Right lobe of liver (tissue), 6 donors: ENCODE results near the gene CR1L. TPM values are rescaled to one million over a fixed set of nuclear protein-coding genes. Genes with fewer than 3 reads are reported as not detected.

Source experiments
- ATAC-seq, 4 donors: fragments of 200-7000 bp; cut with Tn5 transposase; one replicate each; pipeline ENCODE4 v1.9.1; 2020; ENCODE audit warnings: mild to moderate bottlenecking in 4 of 4, moderate library complexity in 4 of 4
- DNase-seq, 3 donors: peaks; one replicate each; pipeline ENCODE4 v3.0.0-alpha.2; 2020
- H3K27ac ChIP-seq, 3 donors: fragments of 200-600 bp; one replicate each; pipeline ENCODE4 v1.8.0; 2022
- H3K27me3 ChIP-seq, 2 donors: fragments of 200-600 bp; one replicate each; pipeline ENCODE4 v1.8.0; 2022
- H3K36me3 ChIP-seq, 4 donors: fragments of 200-600 bp; sonication (generic) in 1 of 4; one replicate each; pipeline versions ENCODE4 v1.5.1 to v1.8.0; 2017 to 2022; ENCODE audit warnings: control low read depth in 1 of 4
- H3K4me1 ChIP-seq, 4 donors: fragments of 200-600 bp; sonication (generic) in 1 of 4; one replicate each; pipeline versions ENCODE4 v1.5.1 to v1.8.0; 2017 to 2022; ENCODE audit warnings: control low read depth in 1 of 4
- H3K4me3 ChIP-seq, 3 donors: fragments of 200-600 bp; one replicate each; pipeline ENCODE4 v1.8.0; 2022
- H3K9me3 ChIP-seq, 4 donors: fragments of 200-600 bp; sonication (generic) in 1 of 4; one replicate each; pipeline versions ENCODE4 v1.5.1 to v1.8.0; 2017 to 2022; ENCODE audit warnings: control low read depth in 1 of 4
- POLR2A ChIP-seq: fragments of 450-650 bp; IDR thresholded peaks from one replicate; pipeline ENCODE4 v1.6.1; 2017; ENCODE audit warnings: antibody characterized with exemption, mild to moderate bottlenecking
- WGBS: methylation state at CpG from one replicate; pipeline ENCODE4 v1.1.6; 2018; ENCODE audit warnings: low coverage, low lambda C conversion rate; ENCODE audit not compliant: insufficient coverage; ENCODE audit errors: missing lambda C conversion rate; 5-methylcytosine and 5-hydroxymethylcytosine counted together
- intact Hi-C, 2 donors: fragments of 100-400 bp; cut with DNase I; formaldehyde crosslinking; loops; one replicate each; pipeline versions ENCODE4 v1.11.2 to v1.14.1; 2022
- total RNA-seq, 6 experiments: library from RNA; depleted of rRNA in 2 of 6; stranded (reverse); fragments of >200 nt in 2 of 6; fragmentation: NEBNext Ultra II Directional in 3 of 6; extraction: Animal tissue kit (Norgen Biotek cat#: 25700) in 3 of 6; gene quantifications; one replicate each; pipeline versions ENCODE4 v1.1.0 to v1.2.4, GENCODE V29; 2016 to 2023
- TF ChIP-seq, protein P1 (sequence below), 4 donors: fragments of 200-600 bp in 3 of 4; fragments of 450-650 bp in 1 of 4; IDR thresholded peaks; one replicate each; pipeline versions ENCODE4 v1.5.1 to v1.8.0; 2016 to 2022; ENCODE audit warnings: antibody characterized with exemption in 4 of 4, mild to moderate bottlenecking in 2 of 4
- donor health status: DM: no; HTN: yes; CAD: no.
- donor health status: DM: no; HTN: no; CAD: no.
- donor health status: DM: no; HTN: no; CAD: no.
- donor health status: DM: no; HTN: yes; CAD: no.
- donor health status: DM: no; HTN: yes; CAD: no.

CR1L gene
- total RNA-seq, 6 experiments from 2014 or later = 0.12 to 1.2 (median 0.49) TPM; not detected in 1

DNA sequence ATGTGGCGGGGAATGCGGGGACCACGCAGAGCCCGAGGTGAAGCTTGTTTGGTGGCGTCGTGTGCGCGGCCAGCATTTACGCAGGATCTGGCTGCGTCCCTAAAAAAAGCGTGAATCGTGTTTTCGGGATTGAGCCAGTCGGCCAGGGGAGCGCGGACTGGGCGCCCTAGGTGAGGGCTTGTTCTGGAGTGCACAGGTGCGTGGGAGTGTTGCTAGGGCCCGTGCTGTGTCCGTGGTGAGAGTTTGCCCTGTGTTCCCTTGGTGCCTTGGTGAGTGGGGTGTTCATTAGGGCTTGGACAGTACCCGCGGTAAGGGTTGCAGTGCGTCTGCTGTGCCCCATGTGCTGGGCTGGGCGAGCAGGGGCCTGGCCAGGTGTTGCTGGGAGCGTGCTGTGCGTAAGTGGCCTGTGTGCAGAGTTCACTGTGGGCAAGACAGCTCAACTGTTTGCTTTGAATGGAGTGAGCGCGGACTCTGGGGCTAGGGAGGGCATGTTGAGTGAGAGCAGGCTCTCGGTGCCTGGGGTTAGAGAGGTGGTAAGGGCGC lies 107.6 kb downstream of the CR1L start:
- 0% methylated on average over 9 of the region's 30 CpGs for WGBS
- H3K27ac ChIP-seq = peak overlapping the region; percentile 84 to 96 (median 87)
- TF ChIP-seq, protein P1, sequence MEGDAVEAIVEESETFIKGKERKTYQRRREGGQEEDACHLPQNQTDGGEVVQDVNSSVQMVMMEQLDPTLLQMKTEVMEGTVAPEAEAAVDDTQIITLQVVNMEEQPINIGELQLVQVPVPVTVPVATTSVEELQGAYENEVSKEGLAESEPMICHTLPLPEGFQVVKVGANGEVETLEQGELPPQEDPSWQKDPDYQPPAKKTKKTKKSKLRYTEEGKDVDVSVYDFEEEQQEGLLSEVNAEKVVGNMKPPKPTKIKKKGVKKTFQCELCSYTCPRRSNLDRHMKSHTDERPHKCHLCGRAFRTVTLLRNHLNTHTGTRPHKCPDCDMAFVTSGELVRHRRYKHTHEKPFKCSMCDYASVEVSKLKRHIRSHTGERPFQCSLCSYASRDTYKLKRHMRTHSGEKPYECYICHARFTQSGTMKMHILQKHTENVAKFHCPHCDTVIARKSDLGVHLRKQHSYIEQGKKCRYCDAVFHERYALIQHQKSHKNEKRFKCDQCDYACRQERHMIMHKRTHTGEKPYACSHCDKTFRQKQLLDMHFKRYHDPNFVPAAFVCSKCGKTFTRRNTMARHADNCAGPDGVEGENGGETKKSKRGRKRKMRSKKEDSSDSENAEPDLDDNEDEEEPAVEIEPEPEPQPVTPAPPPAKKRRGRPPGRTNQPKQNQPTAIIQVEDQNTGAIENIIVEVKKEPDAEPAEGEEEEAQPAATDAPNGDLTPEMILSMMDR (IDR thresholded peaks at IDR 0.05) = no peak
- TF ChIP-seq POLR2A = peak; percentile 54
- H3K9me3 ChIP-seq = no peaks in the 10 kb centered on the region
- peak; percentile 73 to 91 (median 90) for DNase-seq
- peak overlapping the region; percentile 69 to 91 (median 76) for H3K4me3 ChIP-seq
- peaks cover 0 to 5% (median 0%) of the 10 kb centered on the region in 4 donors for H3K36me3 ChIP-seq
- no peaks in the 10 kb centered on the region for H3K27me3 ChIP-seq
- ATAC-seq = peak; percentile 65 to 83 (median 78)
- intact Hi-C loops = no loop called here
- H3K4me1 ChIP-seq = peaks cover 0 to 44% (median 15%) of the 10 kb centered on the region in 4 donors

DNA sequence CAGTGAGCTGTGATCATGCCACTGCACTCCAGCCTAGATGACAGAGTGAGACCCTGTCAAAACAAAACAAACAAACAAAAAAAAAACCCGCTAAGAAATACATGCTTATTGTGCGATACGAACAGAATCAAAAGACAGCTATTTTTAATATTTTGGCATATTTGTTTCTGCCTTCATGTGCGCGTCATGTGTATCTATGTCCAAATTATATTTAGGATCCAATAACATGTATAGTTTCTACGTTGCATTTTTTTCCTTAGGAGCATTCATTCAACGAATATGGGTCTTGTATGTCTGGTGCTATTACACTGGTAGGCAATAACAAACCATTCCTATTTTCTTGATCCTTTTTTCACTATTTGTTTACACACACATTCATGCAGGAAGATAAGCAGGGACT lies 108.7 kb downstream of the CR1L start:
- 45% methylated on average over 7 of the region's 7 CpGs for WGBS
- peak overlapping the region in 2 of 3 donors; percentile 87 to 96 for H3K27ac ChIP-seq
- intact Hi-C loops = no loop called here
- peaks cover 0 to 13% (median 2%) of the 10 kb centered on the region in 4 donors for H3K36me3 ChIP-seq
- H3K4me3 ChIP-seq = peak overlapping the region; percentile 69 to 91 (median 76)
- no peak for TF ChIP-seq POLR2A
- TF ChIP-seq, protein P1 (IDR thresholded peaks at IDR 0.05) = no peak
- H3K9me3 ChIP-seq = no peaks in the 10 kb centered on the region
- ATAC-seq (no peak), DNase-seq (no peak)
- H3K27me3 ChIP-seq = no peaks in the 10 kb centered on the region
- peaks cover 0 to 44% (median 15%) of the 10 kb centered on the region in 4 donors for H3K4me1 ChIP-seq

DNA sequence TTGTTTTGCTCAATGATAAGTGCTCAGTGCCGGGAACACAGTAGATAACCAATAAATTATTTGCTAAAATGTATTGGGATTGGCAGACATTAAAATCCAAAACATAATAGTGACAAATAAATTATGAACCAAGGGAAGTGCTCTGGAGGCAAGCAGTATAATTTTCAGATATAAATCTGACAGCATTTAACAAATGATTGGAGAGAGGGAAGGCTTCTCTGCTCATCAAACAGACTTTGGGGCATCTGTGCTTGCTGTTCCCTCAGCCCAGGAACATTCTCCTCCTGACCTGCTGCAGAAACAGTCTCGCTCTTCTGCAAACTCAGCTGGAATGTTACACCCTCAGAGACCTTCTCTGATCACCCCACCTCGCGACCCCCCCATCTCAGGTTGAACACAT lies 109.1 kb downstream of the CR1L start:
- TF ChIP-seq POLR2A = no peak
- TF ChIP-seq, protein P1 (IDR thresholded peaks at IDR 0.05) = no peak
- DNase-seq (no peak), ATAC-seq (no peak)
- Histone ChIP-seq H3K4me3 (peak overlapping the region in 2 of 3 donors; percentile 69 to 76), H3K9me3 (no peaks in the 10 kb centered on the region), H3K4me1 (peaks cover 0 to 44% (median 15%) of the 10 kb centered on the region in 4 donors), H3K36me3 (peaks cover 0 to 13% (median 3%) of the 10 kb centered on the region in 4 donors), H3K27ac (peak overlapping the region in 2 of 3 donors; percentile 9 to 87), H3K27me3 (no peaks in the 10 kb centered on the region)
- 18% methylated on average over 4 of the region's 4 CpGs for WGBS
- intact Hi-C loops = no loop called here

DNA sequence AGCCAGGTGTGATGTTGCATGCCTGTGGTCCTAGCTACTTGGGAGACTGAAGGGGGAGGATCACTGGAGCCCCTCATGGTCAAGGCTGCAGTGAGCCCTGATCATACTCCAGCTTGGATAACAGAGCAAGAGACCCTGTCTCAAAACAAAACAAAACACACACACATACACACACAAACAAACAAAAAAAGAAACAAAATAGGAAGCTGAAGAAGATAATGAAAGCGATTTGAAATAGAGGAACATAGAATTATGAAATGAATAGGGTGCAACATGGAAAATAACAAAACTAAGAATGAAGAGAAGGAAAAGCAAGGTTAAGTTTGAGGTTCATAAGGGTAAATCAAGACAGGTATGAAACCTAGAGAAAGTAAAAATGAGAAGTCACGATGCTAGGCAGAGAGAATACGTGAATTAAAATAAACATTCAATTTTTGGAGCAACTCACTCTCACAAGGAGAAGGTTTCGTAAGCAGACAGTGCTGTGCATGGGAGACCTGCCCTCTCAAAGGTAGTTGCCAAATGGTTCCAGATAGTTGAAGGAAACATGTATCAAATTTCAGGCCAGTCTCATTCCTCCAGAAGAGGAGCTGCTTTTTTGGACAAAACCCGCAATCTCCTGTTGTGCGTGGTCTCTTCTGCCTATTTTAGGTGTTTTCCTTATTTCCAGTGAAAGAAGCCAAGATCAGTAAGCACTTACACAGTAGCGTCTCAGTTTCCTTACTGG lies 110.2 kb downstream of the CR1L start:
- Histone ChIP-seq H3K27me3 (no peaks in the 10 kb centered on the region), H3K4me3 (no peak overlapping the region), H3K36me3 (peaks cover 0 to 23% (median 6%) of the 10 kb centered on the region in 4 donors), H3K4me1 (peaks cover 0 to 43% (median 15%) of the 10 kb centered on the region in 4 donors), H3K9me3 (no peaks in the 10 kb centered on the region), H3K27ac (peak overlapping the region in 1 of 3 donors; percentile 45)
- 24% methylated on average over 6 of the region's 7 CpGs for WGBS
- no peak for ATAC-seq
- TF ChIP-seq POLR2A = no peak
- TF ChIP-seq, protein P1 (IDR thresholded peaks at IDR 0.05) = no peak
- intact Hi-C loops = no loop called here
- DNase-seq = no peak
